GM19372 (cell line): ENCODE results near the gene GH1.
"Not testable (repeated sequence)": the region's sequence is repeated elsewhere in the genome, so short reads cannot be mapped to it uniquely, and the experiment has no call there.

Experiments used
- ATAC-seq: cut with Tn5 transposase; IDR thresholded peaks from one replicate; pipeline ENCODE4 v1.9.1; 2021; ENCODE audit warnings: mild to moderate bottlenecking, low read depth, moderate library complexity; ENCODE audit not compliant: unreplicated experiment

Gene GH1

GRCh38 chr17:63928172-63928666, 9.6 kb upstream of the GH1 start:
- no peak for ATAC-seq

- no peak for ATAC-seq
These were observed 9.0 kb upstream of the GH1 start for GRCh38 chr17:63927464-63928171.

DNA sequence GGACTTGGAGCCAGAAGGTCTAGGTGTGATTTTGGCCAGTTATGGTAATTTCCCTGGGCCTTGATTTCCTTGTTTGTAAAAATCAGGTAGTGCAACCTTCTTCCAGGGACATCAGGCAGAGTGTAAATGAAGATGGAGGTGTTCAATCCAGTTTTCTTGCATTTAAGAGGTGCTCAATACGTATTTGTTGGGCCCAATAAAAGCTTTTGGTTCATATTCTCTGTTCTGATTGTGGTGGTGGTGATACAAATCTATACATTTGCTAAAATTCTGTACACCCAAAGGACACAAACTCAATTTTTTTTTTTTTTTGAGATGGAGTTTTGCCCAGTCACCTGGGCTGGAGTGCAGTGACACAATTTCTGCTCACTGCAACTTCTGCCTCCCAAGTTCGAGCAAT, 7.5 kb upstream of the GH1 start:
- no peak for ATAC-seq

GRCh38 chr17:63925615-63926014, 7.0 kb upstream of the GH1 start:
- ATAC-seq, result no peak

DNA sequence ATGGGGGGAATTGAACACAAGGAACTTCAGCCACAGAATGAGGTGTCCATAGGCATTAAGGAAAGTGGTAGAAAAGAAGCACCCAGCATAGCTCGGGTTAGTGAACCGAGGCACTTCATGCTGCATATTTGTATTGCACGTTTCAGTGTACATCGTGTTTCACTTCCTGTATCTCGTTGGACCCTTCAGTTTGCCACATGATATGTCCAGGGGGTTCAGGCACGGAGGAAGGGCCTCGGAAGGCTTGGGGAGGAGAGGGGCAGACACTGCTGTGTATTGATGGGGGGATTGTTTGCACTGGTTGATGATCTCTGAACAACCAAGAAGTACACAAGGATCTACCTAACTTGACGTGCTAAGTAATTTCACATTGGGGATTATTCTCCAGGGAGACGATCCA, 3.8 kb upstream of the GH1 start:
- ATAC-seq, result not testable (repeated sequence)

- not testable (repeated sequence) for ATAC-seq
These were observed 2.1 kb upstream of the GH1 start for GRCh38 chr17:63920779-63921178.

DNA sequence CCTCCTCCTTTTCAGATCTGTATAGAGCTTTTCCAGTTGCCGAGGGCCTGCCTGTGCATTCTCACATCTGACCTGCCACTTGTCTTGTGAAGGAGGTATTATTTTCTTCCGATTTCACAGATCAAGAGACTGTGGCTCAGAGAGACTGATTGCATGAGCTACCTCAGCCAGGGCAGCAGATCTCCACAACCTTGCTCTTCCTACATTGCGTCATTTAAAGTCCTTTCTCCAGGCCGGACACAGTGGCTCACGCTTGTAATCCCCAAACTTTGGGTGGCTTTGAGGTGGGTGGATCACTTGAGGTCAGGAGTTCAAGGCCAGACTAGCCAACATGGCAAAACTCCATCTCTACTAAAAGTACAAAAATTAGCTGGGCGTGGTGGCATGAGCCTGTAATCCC, 1.4 kb upstream of the GH1 start:
- ATAC-seq, result not testable (repeated sequence)

DNA sequence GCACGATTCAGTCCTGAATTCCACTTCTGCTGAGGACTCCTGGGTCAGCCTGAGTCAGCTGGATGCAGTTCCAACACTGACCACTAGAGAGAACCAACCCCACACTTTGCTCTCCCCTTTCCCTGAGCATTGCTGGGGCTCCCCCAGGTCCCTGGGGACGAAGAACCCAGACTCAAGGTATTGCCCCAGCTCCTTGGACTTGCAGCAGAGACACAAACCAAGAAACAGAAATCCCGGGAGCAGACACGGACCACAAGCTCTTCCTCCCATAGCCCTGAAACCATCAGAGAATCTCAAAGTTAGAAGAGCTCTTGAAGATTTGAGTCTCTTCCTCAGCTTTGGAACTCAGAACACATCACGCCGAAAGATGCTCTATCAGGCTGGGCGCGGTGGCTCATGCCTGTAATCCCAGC, 678 bp upstream of the GH1 start:
- peak; percentile 76 for ATAC-seq

DNA sequence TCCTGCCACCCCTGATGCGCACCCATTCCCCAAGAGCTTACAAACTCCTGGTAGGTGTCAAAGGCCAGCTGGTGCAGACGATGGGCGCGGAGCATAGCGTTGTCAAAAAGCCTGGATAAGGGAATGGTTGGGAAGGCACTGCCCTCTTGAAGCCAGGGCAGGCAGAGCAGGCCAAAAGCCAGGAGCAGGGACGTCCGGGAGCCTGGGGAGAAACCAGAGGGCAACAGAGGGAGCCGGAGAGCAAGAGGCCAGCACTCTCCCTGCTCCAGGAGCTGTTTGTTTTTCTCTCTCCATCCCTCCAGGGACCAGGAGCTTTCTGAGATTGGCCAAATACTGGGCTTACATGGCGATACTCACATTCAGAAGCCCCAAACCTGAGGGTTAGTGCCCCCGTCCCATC, 334 bp downstream of the GH1 start:
- ATAC-seq, result no peak

DNA sequence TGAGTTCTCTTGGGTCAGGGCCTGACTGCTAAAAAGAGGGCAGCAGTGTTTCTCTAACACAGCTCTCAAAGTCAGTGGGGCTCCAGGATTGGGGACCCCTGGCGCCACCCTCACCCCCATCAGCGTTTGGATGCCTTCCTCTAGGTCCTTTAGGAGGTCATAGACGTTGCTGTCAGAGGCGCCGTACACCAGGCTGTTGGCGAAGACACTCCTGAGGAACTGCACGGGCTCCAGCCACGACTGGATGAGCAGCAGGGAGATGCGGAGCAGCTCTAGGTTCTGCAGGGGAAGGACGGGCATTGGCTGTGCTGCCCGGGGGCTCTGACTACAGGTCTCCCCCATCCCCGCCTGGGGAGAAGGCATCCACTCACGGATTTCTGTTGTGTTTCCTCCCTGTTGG, 993 bp downstream of the GH1 start:
- ATAC-seq, result no peak

- not testable (repeated sequence) for ATAC-seq
These were observed 1.4 kb downstream of the GH1 start for GRCh38 chr17:63917206-63917605.

GRCh38 chr17:63916566-63917185, 2.0 kb downstream of the GH1 start:
- no peak for ATAC-seq

DNA sequence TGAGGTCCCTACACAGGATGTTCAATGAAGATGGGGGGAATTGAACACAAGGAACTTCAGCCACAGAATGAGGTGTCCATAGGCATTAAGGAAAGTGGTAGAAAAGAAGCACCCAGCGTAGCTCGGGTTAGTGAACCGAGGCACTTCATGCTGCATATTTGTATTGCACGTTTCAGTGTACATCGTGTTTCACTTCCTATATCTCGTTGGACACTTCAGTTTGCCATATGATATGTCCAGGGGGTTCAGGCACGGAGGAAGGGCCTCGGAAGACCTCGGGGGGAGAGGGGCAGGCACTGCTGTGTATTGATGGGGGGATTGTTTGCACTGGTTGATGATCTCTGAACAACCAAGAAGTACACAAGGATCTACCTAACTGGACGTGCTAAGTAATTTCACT, 2.9 kb downstream of the GH1 start:
- ATAC-seq, result not testable (repeated sequence)

- ATAC-seq, result no peak
These were observed 4.2 kb downstream of the GH1 start for GRCh38 chr17:63914471-63914870.

GRCh38 chr17:63911657-63912100, 7.0 kb downstream of the GH1 start:
- ATAC-seq, result no peak

DNA sequence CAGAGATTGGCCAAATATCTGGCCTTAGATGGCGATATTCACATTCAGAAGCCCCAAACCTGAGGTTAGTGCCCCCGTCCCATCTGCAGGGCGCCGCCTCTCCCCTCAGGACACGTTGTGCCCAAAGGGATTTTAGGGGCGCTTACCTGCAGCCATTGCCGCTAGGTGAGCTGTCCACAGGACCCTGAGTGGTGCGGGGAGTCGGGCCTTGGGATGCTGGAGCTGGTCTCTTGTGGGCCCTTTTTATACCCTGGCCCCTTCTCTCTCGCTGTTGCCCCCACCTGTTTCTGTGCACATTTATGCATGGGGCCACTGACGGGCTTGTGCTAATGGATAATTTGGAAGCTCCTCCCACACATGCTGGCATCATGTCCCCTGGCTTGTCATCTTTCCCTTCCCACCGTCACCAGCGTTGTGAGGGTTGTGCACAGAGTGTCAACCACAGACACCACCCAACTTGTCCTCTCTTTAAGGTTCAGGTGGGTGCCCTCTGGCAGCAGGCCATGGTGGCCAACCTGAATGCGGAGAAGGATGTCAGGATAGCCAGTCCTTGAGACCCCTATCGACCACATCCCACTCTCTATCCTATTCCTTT, 7.5 kb downstream of the GH1 start, which contains the start of gene CSHL1:
Gene CSHL1, minus strand, starts transcription at position 218 of the 595 bp plus-strand sequence. Its CDS starts 62 bp downstream, at position 156.
- ATAC-seq, result no peak

DNA sequence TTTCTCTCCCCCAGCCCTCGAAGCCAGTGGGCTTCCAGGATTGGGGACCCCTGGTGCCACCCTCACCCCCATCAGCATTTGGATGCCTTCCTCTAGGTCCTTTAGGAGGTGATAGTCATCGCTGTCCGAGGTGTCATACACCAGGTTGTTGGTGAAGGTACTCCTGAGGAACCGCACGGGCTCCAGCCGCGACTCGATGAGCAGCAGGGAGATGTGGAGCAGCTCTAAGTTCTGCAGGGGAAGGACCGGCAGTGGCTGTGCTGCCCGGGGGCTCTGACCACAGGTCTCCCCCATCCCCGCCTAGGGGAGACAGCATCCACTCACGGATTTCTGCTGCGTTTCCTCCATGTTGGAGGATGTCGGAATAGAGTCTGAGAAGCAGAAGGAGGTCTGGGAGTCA, 8.5 kb downstream of the GH1 start:
- ATAC-seq, result no peak

- ATAC-seq, result not testable (repeated sequence)
These were observed 9.1 kb downstream of the GH1 start for GRCh38 chr17:63909586-63909985.

GRCh38 chr17:63907161-63907778, 11.4 kb downstream of the GH1 start:
- ATAC-seq, result not testable (repeated sequence)

DNA sequence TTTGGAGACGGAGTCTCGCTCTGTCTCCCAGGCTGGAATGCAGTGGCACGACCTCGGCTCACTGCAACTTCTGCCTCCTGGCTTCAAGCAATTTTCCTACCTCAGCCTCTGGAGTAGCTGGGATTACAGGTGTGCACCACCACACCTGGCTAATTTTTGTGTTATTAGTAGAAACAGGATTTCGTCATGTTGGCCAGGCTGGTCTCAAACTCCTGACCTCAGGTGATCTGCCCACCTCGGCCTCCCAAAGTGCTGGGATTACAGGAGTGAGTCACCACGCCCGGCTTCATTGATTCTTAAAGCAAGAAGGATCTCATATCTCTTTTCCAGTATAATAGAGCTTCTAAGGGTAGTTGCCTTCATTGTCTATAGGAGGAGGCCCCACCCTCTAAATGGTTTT, 13.8 kb downstream of the GH1 start:
- not testable (repeated sequence) for ATAC-seq

GRCh38 chr17:63903787-63904201, 14.8 kb downstream of the GH1 start:
- not testable (repeated sequence) for ATAC-seq
